Measurements from ENCODE around the gene SCEL. TPM values are rescaled to one million over a fixed set of nuclear protein-coding genes. Genes with fewer than 3 reads are reported as not detected.

SCEL gene
- total and polyA plus RNA-seq, 7 experiments from 2014 or later, result not detected

- Mint-ChIP-seq H3K27ac (no peak overlapping the region), H3K36me3 (no peaks in the 10 kb centered on the region), H3K27me3 (peaks cover 0 to 57% (median 0%) of the 10 kb centered on the region in 5 donors), H3K9me3 (no peaks in the 10 kb centered on the region), H3K4me1 (peaks cover 7 to 30% (median 18%) of the 10 kb centered on the region in 7 donors), H3K4me3 (no peak overlapping the region)
- Histone ChIP-seq H3K4me1 (ENCODE audit: control insufficient read depth in 2 of 2, insufficient read depth in 2 of 2, low read length in 2 of 2) (peaks cover 0 to 4% of the 10 kb centered on the region in 2 donors), H3K27me3 (ENCODE audit: control insufficient read depth in 2 of 2, insufficient read depth in 2 of 2, low read length in 2 of 2) (no peaks in the 10 kb centered on the region), H3K36me3 (ENCODE audit: control insufficient read depth in 2 of 3, insufficient read depth in 3 of 3, low read length in 3 of 3) (no peaks in the 10 kb centered on the region), H3K9me3 (ENCODE audit: control insufficient read depth in 2 of 3, low read length in 3 of 3) (no peaks in the 10 kb centered on the region), H3K4me3 (ENCODE audit: low read length) (no peak overlapping the region), H3K27ac (ENCODE audit: low read depth, low read length) (no peak overlapping the region)
- DNase-seq, result no peak
- CTCF ChIA-PET, result no interaction called here
- POLR2A ChIA-PET, result no interaction called here
- intact Hi-C loops (cut with micrococcal nuclease), result loop anchor here (10.0 kb wide), 2 partner anchors 912 to 1928 kb away; partner anchors contain the start of gene POU4F1 (in 1 of the 2)
- no peak for ATAC-seq
These were observed 157.4 kb downstream of the SCEL start for GRCh38 chr13:77692746-77693448.

GRCh38 chr13:77693449-77693940 is 158.0 kb downstream of the SCEL start:
- Histone ChIP-seq H3K9me3 (ENCODE audit: control insufficient read depth in 2 of 3, low read length in 3 of 3) (no peaks in the 10 kb centered on the region), H3K27ac (ENCODE audit: low read depth, low read length) (no peak overlapping the region), H3K4me3 (ENCODE audit: low read length) (no peak overlapping the region), H3K36me3 (ENCODE audit: control insufficient read depth in 2 of 3, insufficient read depth in 3 of 3, low read length in 3 of 3) (no peaks in the 10 kb centered on the region), H3K27me3 (ENCODE audit: control insufficient read depth in 2 of 2, insufficient read depth in 2 of 2, low read length in 2 of 2) (no peaks in the 10 kb centered on the region), H3K4me1 (ENCODE audit: control insufficient read depth in 2 of 2, insufficient read depth in 2 of 2, low read length in 2 of 2) (peaks cover 0 to 4% of the 10 kb centered on the region in 2 donors)
- DNase-seq, result no peak
- H3K4me1 Mint-ChIP-seq, result peaks cover 7 to 30% (median 18%) of the 10 kb centered on the region in 7 donors
- H3K27ac Mint-ChIP-seq, result peak overlapping the region in 2 of 9 donors; percentile 1 to 2
- H3K27me3 Mint-ChIP-seq, result peaks cover 0 to 56% (median 0%) of the 10 kb centered on the region in 5 donors
- H3K4me3 Mint-ChIP-seq, result no peak overlapping the region
- CTCF ChIA-PET, result no interaction called here
- POLR2A ChIA-PET, result no interaction called here
- intact Hi-C loops (cut with micrococcal nuclease), result loop anchor here (10.0 kb wide), 2 partner anchors 911 to 1929 kb away; partner anchors contain the start of gene POU4F1 (in 1 of the 2)
- H3K9me3 Mint-ChIP-seq, result no peaks in the 10 kb centered on the region
- no peak for ATAC-seq
- no peaks in the 10 kb centered on the region for H3K36me3 Mint-ChIP-seq

Other genes starting within 250 kb of the SCEL start
- 100 to 1,000 TPM; 135 to 216 (median 176) TPM for gene MYCBP2, start 208.6 kb upstream of the SCEL start, total RNA-seq
- gene MYCBP2, start 208.6 kb upstream of the SCEL start, polyA plus RNA-seq, result 10 to 100 TPM; 38.8 to 57.3 TPM
- 10 to 100 TPM; 28.3 to 67.8 (median 42.4) TPM for gene SLAIN1, start 162.0 kb downstream of the SCEL start, total RNA-seq
- 10 to 100 TPM; 21.5 to 31.2 TPM for gene SLAIN1, start 162.0 kb downstream of the SCEL start, polyA plus RNA-seq